GM13976 (cell line): Measurements from ENCODE around the gene PDGFC.

Source experiments
- DNase-seq: peaks from one replicate; pipeline ENCODE4 v3.0.0; 2012; ENCODE audit warnings: low spot score
- CTCF ChIP-seq: IDR thresholded peaks from 2 replicates; pipeline ENCODE4 v1.5.1; 2012; ENCODE audit warnings: borderline replicate concordance, mild to moderate bottlenecking; ENCODE audit not compliant: insufficient read depth; ENCODE audit errors: extremely low read depth, missing control alignments, control extremely low read depth
- in situ Hi-C: fragments of 300-500 bp; cut with MboI; formaldehyde crosslinking; loops from one replicate; pipeline ENCODE4 v1.12.0; 2022; ENCODE audit warnings: low sequenced_read_pairs, mixed read lengths, inconsistent platforms; ENCODE audit not compliant: unreplicated experiment

PDGFC gene

GRCh38 chr4:156975686-156976085 is 4.1 kb upstream of the PDGFC start:
- in situ Hi-C loops: no loop called here

GRCh38 chr4:156974264-156974663 is 2.7 kb upstream of the PDGFC start:
- TF ChIP-seq CTCF: no peak
- in situ Hi-C loops: no loop called here
- DNase-seq: no peak

More at GRCh38 chr4:156975686-156976085, 4.1 kb upstream of the PDGFC start:
- DNase-seq: no peak
- no peak for TF ChIP-seq CTCF

GRCh38 chr4:156972379-156973015 is 898 bp upstream of the PDGFC start:
- DNase-seq: no peak
- TF ChIP-seq CTCF: no peak
- in situ Hi-C loops: no loop called here

GRCh38 chr4:156971165-156971675 is 379 bp downstream of the PDGFC start:
- peak; percentile 36 for DNase-seq
- no peak for TF ChIP-seq CTCF
- in situ Hi-C loops: no loop called here

- in situ Hi-C loops: no loop called here
- TF ChIP-seq CTCF: no peak
- peak; percentile 29 for DNase-seq
Observed at GRCh38 chr4:156970501-156971164, 966 bp downstream of the PDGFC start.

- in situ Hi-C loops: no loop called here
- DNase-seq: no peak
- TF ChIP-seq CTCF: no peak
Observed at GRCh38 chr4:156969911-156970310, 1.7 kb downstream of the PDGFC start.
